Measurements from ENCODE around the gene KLF5. TPM values are rescaled to one million over a fixed set of nuclear protein-coding genes. Genes with fewer than 3 reads are reported as not detected.

KLF5 gene
- total RNA-seq, 1 donor from 2014 or later, result 0.59 TPM

DNA sequence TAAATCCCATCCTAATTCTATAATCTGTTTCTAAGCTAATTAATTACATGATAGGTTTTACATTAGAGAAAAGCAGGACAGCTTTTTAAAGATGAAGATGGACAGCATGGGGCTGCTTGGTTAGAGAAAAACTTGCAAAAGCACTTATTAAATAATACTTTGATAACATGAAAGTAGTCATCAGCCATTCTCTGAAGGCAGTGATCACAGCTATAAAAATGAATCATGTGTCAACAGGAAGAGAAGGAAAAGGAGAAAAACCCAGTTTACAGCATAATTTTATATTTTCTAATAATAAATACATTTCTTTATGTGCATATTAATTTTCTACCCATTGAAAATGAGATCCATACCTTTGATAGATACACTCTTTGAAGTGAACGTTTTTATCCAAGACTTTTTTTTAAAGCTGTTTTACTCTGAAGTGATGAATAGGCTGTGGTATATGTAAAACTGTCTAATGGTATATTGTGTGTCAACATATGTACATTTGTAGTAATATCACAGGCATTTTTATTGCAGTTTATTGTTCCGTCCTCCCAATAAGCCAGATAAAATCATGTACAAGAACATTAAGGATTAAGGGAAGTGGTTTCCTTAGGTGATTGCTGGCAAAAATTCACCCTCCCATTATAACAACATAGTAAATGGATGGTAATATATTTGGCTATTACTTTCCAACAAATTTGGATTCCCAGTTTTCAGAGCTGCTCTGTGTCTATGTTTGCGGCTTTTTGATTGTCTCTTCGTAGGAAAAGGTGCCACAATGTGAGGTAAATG is 1.3 kb upstream of the KLF5 start:
- DNase-seq (no peak), ATAC-seq (ENCODE audit: poor library complexity) (no peak)
- intact Hi-C loops (cut with DNase I), result no loop called here

DNA sequence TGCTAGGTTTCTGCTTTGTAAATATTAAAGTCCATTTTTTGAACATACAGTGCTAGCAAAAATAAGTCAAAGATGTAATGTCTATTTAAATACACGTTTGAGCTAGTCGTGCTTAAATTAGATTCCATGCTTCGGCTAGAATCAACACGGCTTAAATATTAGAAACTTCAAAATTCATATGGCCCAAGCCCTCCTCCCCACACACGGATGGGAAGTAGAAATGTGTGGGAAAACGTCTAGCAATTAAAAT is 816 bp upstream of the KLF5 start:
- ATAC-seq (ENCODE audit: poor library complexity) (no peak), DNase-seq (no peak)
- intact Hi-C loops (cut with DNase I), result no loop called here

GRCh38 chr13:73058432-73058735 is 421 bp upstream of the KLF5 start:
- DNase-seq (no peak), ATAC-seq (ENCODE audit: poor library complexity) (no peak)
- intact Hi-C loops (cut with DNase I), result no loop called here

- peak; percentile 56 for ATAC-seq (ENCODE audit: poor library complexity)
- intact Hi-C loops (cut with DNase I), result no loop called here
- DNase-seq, result peak; percentile 56
Observed at GRCh38 chr13:73059460-73060250, 850 bp downstream of the KLF5 start.

DNA sequence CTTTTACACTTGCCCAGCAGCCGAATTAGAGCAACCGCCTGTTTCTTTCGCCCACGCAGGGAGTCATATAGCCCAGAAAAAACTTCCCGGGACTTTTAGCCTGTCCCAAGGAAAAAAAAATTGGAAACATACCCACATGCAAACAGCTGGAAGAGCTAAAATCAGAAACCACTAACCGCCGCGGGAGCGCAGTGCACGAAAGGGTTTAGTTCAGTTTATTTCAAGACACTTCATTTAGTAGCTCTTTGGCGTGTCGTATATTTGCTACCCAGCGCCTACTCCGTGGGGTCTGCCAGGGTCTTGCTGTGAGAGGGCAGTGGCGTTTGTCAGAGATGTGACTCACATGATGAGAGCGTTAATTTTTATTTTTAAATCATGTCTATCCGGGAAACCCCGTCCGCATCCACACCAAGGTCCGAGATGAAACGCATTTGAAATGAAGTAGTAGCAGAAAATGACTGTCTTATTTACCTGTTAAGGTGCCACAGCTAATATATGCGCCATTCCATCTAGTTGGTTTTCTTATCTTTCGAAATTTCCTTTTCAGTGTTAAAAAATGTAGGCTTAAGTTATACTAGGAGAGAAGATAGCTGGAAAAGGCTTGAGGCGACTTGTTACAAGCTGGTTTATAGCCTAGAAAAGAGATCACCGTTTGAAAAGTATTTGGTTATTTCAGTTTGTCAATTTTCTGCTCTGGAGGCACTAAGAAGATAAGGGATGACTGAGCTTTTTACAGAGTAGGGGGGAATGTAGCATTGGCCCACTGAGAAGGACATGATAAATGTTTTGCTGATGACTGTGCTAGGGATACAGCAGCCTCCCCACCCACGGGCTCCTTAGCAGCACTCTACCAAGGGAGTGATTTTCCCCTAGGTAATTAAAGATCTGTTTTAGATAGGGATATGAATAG is 1.7 kb downstream of the KLF5 start:
- intact Hi-C loops (cut with DNase I), result no loop called here
- ATAC-seq (ENCODE audit: poor library complexity) (no peak), DNase-seq (no peak)

DNA sequence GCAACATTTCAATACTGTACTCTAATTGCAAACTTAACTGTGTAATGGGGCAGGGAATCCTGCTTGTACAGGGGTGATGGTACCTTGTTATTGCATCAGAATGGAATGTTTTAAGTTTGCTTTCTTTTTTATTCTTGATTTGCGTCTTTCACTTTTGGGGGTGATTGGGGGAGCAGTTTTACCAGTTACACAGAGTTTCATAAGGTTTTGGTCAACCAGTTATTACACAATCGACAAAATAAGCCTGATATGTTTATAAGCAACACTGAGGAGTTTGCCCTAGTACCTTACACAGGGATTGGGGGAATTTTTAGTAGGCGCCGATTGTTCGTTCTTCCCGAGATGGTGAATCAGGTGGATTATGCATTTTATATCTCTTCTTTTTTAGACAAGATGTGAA is 2.7 kb downstream of the KLF5 start:
- intact Hi-C loops (cut with DNase I), result no loop called here
- ATAC-seq (ENCODE audit: poor library complexity) (no peak), DNase-seq (no peak)

DNA sequence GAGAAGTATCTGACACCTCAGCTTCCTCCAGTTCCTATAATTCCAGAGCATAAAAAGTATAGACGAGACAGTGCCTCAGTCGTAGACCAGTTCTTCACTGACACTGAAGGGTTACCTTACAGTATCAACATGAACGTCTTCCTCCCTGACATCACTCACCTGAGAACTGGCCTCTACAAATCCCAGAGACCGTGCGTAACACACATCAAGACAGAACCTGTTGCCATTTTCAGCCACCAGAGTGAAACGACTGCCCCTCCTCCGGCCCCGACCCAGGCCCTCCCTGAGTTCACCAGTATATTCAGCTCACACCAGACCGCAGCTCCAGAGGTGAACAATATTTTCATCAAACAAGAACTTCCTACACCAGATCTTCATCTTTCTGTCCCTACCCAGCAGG is 3.1 kb downstream of the KLF5 start:
- intact Hi-C loops (cut with DNase I), result no loop called here
- ATAC-seq (ENCODE audit: poor library complexity) (no peak), DNase-seq (no peak)

GRCh38 chr13:73062468-73062867 is 3.7 kb downstream of the KLF5 start:
- DNase-seq (no peak), ATAC-seq (ENCODE audit: poor library complexity) (no peak)
- intact Hi-C loops (cut with DNase I), result no loop called here

GRCh38 chr13:73063166-73063565 is 4.4 kb downstream of the KLF5 start:
- ATAC-seq (ENCODE audit: poor library complexity) (no peak), DNase-seq (no peak)
- intact Hi-C loops (cut with DNase I), result no loop called here

DNA sequence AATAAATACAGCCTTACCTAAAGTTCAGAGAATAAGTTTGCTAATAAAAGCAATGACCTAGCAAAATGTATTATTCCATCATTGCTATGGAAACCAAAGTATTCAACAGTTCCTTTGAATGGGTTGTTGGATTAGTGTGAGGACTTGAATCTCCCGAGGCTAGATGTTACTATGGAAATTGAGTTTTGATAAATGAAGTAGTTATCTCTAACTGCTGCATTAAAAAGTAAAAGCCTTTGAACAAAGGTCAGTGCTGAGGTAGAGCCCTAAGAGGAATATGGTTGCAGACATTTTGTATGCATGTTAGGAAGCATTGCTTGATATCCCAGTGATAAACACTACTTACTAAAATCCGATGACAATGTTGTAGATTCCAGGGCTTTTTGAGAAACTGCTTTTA is 6.2 kb downstream of the KLF5 start:
- intact Hi-C loops (cut with DNase I), result no loop called here
- DNase-seq (no peak), ATAC-seq (ENCODE audit: poor library complexity) (no peak)

DNA sequence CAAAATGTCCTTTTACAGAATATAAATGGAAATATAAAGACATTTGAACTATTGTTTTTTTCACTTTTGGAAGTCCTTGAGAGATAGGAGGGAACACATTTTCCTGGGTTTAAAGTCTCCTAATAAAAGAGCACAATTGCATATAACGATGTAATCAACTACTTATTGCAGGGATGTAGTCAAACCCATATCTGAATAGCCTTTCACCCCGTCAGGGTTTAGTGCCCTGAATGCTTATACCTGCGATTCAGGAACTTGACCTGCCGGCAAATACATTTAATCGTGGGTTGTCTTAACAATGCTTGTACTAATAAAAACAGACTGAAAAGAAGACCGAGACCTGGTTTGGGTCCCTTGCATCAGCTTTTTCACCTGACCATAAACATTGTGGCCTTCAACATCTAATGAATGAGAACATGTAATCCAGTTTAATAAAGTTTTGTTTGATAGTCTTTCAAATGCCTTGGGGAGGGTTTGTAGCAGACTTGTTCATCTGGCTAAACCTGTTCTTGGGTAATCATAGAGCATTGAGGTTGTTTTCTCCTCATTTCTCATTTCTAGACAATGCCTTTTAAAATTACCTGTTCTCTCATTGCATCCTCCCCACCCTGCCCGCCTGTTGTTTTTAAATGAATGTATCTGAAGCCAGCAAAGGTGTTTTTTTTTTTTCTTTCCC is 7.0 kb downstream of the KLF5 start:
- no peak for DNase-seq
- intact Hi-C loops (cut with DNase I), result no loop called here
- ATAC-seq (ENCODE audit: poor library complexity), result no peak

DNA sequence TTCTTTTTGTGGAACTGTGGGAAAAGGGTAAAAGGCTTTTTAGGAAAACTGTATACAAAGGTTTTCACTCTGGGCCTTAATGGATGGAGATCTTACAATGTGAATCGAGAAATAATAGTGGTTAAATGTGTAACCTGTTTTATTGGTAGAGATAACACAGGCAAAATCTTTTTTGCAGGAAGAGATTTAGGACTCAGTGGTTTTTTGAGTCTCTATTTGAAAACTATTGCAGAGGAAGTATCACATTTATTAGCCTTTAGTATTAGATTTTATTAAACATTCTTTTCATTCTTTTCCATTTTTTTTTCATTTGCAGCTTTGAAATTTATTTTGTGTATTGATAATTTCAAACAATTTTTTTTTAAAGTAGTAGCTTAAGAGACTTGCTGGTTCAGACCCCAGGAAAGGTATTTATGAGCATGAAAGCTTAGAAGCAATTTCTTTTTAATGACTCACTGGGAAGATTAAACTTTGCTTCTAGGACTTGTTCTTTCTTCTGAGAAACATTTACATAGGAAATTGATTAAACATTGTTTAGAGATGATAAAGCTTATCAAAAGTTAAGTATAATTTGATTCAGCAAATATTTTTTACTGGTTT is 10.5 kb downstream of the KLF5 start:
- DNase-seq, result no peak
- intact Hi-C loops (cut with DNase I), result no loop called here
- ATAC-seq (ENCODE audit: poor library complexity), result no peak

DNA sequence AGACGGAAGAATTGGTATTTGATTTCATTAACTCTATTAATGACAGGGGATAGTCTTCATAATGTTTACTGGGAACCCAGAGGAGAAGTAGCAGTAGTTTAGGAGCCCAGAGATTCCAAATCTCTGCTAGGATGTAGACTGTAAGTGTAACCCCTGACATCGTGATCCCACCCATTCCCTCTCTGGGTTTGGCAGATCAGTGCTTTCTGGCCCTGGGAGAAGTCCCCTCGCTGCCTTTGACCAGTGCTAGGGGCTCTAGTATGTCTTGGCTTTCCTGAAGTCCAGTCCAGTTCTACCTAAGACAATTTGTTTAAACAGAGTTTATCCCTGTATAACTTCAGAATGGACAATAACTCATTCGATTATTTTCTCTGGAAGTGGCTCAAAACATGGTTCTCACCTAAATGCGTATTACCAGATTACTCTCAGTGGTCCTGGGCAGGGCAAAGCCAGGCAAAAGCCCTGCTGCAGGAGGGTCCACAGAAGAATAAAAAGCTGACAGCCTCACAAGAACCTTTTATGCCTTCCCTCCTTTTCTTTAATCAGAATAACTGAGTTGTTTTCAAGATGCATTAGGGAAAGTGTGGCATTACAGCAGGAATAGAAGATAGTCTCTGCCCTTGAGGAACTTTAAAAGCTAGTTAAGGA is 11.8 kb downstream of the KLF5 start:
- no peak for ATAC-seq (ENCODE audit: poor library complexity)
- DNase-seq, result no peak

GRCh38 chr13:73072239-73072900 is 13.6 kb downstream of the KLF5 start:
- DNase-seq (no peak), ATAC-seq (ENCODE audit: poor library complexity) (no peak)
- intact Hi-C loops (cut with DNase I), result no loop called here

More for the DNA sequence above, 11.8 kb downstream of the KLF5 start:
- intact Hi-C loops (cut with DNase I), result no loop called here

- no peak for ATAC-seq (ENCODE audit: poor library complexity)
- intact Hi-C loops (cut with DNase I), result no loop called here
- DNase-seq, result no peak
Observed at GRCh38 chr13:73073050-73073449, 14.2 kb downstream of the KLF5 start.

- intact Hi-C loops (cut with DNase I), result no loop called here
- DNase-seq (no peak), ATAC-seq (ENCODE audit: poor library complexity) (no peak)
Observed at GRCh38 chr13:73074014-73074413, 15.2 kb downstream of the KLF5 start.

DNA sequence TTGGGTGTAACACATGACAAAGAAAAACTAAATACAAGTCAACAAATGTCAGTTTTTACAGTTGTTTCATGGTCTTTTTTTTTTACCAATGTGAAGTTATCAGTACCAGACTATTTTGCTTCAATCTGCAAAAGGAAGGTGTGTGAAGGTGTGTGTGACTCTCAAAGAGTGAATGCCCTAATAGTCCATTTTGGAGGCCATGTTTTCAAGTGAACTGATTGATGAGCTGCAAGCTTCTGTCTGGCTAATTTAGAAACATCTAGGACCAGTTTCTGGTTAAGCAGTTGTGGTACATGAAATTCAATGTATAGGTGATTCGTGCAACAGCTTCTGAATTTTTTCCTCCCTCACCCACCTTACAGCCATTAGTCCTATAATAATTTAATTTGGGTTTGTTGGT is 16.1 kb downstream of the KLF5 start:
- intact Hi-C loops (cut with DNase I), result no loop called here
- no peak for ATAC-seq (ENCODE audit: poor library complexity)
- DNase-seq, result no peak

DNA sequence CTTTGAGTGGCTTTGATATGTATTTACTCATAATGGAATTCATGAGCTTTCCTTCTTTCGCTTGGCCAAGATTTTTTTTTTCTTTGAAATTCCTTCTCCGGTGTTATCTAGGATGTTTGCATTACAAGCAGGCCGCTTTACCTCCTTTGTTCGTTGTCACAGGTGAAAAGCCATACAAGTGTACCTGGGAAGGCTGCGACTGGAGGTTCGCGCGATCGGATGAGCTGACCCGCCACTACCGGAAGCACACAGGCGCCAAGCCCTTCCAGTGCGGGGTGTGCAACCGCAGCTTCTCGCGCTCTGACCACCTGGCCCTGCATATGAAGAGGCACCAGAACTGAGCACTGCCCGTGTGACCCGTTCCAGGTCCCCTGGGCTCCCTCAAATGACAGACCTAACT is 16.7 kb downstream of the KLF5 start:
- no peak for ATAC-seq (ENCODE audit: poor library complexity)
- intact Hi-C loops (cut with DNase I), result no loop called here
- DNase-seq, result no peak
